GM11168 (cell line): ENCODE measurements around the gene PIGS.

Experiments
- in situ Hi-C: fragments of 300-500 bp; cut with MboI; formaldehyde crosslinking; loops from one replicate; pipeline ENCODE4 v1.12.0; 2022; ENCODE audit warnings: low sequenced_read_pairs; ENCODE audit not compliant: unreplicated experiment

The PIGS gene

DNA sequence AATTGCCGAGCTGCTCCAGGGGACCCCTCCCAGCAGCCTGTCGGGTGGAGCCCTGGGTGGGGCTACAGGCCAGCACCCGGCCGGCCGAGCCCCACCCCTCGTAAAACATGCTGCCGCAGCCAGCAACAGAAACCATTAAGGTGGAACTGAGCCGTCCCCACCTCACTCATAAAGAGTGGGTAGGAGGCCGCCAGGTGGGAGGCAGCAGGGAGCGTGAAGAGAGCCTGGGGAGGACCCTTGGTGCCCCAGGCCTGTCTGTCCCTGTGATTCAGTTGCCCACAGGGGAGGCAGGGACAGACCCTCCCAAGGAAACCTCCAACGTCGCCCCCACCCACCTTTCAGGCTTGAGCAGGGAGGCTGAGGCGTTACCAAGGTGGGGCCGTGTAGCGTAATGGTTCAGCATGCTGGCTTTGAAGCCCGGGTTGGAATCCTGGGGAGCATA lies 56.7 kb downstream of the PIGS start:
- in situ Hi-C loops, result loop anchor here (5.0 kb wide), 1 partner anchor 33 kb away; no protein-coding TSS in a partner anchor

DNA sequence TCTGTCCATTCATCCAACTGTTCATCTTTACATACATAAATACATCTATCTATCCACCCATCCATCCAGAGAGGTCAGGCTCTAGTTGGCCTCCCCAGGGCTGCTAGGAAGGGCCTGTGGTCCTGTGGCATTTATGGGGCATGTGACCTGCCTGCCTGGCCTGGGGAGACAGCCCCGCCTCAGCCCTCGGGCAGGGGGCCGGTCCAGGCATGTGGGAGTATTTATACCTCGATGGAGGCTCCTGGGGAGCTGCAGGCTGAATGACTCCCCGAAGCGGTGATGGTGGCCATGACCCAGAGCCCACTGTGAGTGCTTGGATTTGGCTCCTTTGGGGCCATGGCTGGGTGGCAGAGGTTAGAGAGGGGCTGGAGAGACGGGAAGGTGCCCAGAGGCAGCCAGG lies 57.8 kb downstream of the PIGS start:
- in situ Hi-C loops, result loop anchor here (5.0 kb wide), 1 partner anchor 34 kb away; no protein-coding TSS in a partner anchor

DNA sequence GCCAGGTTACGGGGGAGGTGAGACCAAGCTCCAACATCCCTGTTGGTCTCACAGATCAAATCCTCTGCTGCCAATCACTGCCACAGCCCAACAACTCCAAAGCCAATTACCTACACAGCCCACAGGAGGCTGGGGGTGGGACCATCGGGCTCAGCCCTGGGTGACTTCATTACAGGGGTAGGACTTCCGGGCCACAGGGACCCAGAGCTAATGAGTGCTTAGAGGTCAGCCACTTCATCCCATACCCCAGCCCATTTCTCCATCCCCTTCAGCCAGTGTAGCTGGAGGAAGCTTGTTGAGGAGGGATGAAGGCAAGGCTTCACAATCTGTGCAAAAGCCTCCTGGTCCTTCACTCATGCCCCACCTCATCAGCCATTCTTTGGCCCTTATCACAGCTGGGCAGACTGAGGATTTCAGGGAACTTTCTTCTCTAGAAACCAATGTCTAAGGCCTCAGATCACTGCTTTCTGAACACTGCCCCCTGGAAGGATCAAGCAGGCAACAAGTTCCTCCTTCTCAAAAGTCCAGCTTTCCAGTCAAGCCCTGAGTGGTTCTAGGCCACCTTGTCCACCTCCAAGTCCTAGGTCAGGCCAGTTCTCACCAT lies 59.4 kb downstream of the PIGS start:
- in situ Hi-C loops, result loop anchor here (5.0 kb wide), 1 partner anchor 35 kb away; no protein-coding TSS in a partner anchor

DNA sequence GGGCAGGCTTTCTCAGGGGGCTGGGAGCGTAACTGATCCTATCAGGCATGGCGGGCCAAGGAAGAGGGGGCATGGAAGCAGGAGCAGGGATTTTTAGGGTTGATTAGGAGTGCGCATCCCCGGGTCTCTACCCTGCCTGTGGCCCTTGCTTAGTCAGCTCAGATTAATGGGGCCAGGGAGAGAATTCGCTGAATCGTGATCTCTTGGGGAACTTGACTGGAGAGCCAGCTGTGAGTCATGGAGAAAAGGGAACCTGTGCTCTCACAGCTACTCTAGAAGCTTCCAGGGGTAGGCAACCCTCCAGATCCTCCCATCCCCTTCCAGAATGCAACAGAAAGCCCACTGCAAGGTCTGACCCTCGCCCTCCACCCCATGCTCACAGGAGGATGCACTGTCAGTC lies 61.5 kb downstream of the PIGS start:
- in situ Hi-C loops, result loop anchor here (5.0 kb wide), 1 partner anchor 38 kb away; no protein-coding TSS in a partner anchor

DNA sequence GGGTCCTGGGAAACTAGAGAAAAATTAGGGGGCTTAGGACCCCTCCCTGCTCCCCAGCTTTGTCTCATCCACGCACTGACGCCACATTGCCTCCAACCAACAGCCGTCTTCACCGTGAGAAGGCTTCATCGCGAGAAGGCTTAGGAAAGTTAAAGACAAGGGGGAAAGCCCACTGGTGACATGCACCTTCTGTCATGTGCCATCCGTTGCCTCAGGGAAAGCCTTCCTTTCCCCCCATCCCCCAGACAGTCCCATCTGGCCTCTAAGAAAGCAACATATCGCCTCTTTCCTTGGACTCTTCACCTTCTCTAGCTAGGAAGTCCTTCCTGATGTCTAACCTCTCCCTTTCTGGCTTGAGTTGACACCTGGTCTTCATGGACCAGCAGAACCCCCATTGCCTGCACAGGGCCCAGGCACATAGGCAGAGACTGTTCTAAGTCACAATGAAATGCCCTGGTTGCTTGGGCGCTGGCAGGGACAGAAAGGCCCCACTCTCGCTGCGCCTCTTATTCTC lies 63.1 kb downstream of the PIGS start:
- in situ Hi-C loops, result no loop called here

DNA sequence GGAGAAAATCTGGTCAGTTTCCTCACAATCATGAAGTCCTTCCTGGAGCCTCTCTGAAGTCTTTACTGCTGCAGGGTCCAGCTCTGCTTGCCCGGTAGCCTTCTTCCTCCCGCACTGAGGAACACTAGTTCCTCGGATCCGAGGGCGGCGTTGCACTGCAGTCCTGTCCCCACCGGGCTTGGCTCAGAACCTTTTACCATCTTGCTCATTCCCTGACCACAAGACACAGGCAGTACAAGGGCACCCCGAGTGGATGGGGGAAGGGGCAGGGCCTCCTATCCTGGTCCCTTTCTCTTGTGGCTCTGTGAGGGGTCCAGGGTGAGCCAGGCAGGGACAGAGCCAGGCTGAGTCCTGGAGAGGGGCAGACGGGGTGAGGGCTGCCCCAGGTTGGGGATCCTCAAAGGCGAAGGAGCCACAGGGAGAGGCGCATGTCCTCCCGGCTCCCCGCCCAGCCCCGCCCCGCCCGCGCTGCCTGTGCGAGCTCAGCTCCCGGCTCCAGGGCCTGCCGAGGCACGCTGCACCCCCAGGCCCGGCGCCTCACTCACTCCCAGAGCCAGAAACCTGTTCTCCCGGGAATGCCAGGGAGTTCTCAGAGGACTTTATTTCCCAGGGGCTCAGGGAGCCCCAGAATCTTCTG lies 63.6 kb downstream of the PIGS start:
- in situ Hi-C loops, result no loop called here

DNA sequence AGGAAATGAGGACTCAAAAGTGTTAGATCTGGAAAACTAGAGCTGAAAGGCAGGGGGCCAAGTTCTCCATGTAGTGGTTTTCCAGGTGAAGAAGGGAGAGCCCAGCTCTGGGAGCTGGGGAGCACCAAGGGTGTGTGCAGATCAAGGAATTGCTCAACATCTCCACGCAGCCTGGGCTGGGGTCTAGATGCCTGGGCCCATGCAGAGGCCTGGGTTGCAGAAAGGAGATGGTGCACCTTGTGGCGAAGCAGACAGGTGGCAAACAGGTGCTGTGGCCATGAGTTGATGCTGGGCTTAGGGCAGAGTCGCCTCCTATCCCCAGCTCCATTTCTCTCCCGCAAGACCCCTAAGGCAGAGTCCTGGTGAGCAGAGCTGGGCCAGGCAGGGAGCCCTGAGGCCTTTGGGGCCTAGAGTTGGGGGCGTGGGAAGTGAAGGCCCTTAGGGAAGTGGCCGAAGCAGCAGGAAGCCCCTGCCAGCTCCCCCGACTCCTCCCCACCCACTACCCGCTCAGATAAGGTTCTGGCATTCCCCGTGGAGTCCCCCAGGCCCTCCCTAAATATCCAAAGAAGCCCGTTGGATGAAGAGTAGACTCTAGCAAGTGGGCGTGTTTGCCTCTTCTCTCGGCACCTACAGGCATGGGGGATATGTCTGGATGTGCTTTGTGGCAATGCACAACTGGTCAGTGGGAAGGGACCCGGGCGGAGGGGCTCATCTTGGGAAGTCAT lies 64.4 kb downstream of the PIGS start:
- in situ Hi-C loops, result no loop called here

DNA sequence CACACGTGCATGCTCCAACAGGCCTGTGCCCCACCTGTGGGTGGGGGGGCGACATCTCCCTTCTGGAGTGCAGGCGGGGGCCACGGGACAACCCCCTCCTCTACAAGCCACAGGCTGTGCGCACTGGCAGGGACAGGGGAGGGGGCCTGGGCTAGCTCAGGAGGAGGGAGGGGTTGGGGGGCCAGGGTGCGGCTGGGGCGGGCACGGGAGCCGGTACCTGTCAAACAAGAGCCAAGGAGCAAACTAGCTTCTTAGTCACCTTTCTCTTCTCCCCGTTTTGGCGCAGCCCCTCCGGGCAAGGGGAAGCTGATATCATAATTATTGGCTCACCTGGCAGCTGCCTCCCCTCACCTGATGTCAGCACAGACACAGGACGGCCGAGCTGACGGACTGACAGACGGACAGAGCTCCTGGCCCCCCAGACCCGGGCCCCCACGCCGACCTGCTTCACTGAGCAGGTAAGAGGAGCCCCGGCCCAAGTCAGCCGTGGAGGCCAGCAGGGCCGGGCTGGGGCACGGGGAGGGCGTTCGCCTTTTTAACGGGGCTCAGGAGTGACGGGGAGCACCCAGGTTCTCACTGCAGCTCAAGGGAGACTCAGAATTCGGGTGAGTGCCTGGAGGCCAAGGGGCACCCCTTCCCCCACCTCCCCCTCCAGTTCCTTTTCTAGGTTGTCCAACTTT lies 65.2 kb downstream of the PIGS start, which contains the start of gene FOXN1:
Gene FOXN1 (plus strand): TSS at position 363 of the 680 bp plus-strand sequence. CDS start 17,622 bp downstream, outside the sequence.
- in situ Hi-C loops, result no loop called here

DNA sequence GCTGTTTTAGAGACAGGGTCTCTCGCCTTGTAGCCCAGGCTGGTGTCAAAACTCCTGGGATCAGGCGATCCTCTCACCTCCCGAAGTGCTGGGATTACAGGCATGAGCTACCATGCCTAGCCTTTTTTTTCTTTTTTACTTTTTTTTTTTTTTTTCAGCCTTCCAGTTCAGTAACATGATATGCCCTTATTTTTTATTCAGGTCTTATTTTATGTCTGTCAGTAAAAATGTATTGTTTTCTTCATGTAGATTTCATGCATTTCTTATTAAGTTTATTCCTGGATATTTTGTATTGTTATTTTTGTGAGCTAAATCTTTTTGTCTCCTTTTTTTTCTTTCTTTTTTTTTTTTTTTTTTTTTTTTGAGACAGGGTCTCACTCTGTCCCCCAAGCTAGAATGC lies 67.9 kb downstream of the PIGS start:
- in situ Hi-C loops, result no loop called here
